GM21526 (cell line): ENCODE results near the gene DERA.
"Not testable (repeated sequence)": the region's sequence is repeated elsewhere in the genome, so short reads cannot be mapped to it uniquely, and the experiment has no call there.

ENCODE experiments used
- ATAC-seq: cut with Tn5 transposase; IDR thresholded peaks from one replicate; pipeline ENCODE4 v1.9.1; 2021; ENCODE audit warnings: moderate library complexity; ENCODE audit not compliant: unreplicated experiment, low FRiP score

Gene DERA

GRCh38 chr12:16057351-16057751, 146.2 kb downstream of the DERA start:
- not testable (repeated sequence) for ATAC-seq

DNA sequence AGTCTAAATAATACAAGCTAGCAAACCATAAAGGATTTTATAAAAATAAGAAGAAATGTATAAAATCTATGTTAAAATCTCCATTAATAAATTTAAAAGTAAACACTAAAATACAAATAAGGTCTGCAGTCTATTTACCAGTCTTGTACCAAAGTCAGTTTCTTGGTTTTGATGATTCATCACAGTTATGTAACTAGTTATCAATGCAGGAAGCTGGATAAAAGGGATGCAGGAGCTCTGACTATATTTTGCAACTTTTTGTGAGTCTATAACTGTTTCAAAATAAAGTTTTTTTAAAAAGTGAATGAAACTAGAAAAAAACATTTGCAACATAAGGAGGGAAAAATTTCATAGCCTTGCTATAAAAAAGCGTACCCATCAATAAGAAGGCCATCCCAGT, 151.5 kb downstream of the DERA start:
- ATAC-seq, result no peak

- no peak for ATAC-seq
These were observed 152.6 kb downstream of the DERA start for GRCh38 chr12:16063726-16064125.

- ATAC-seq, result no peak
These were observed 159.0 kb downstream of the DERA start for GRCh38 chr12:16070113-16070512.

DNA sequence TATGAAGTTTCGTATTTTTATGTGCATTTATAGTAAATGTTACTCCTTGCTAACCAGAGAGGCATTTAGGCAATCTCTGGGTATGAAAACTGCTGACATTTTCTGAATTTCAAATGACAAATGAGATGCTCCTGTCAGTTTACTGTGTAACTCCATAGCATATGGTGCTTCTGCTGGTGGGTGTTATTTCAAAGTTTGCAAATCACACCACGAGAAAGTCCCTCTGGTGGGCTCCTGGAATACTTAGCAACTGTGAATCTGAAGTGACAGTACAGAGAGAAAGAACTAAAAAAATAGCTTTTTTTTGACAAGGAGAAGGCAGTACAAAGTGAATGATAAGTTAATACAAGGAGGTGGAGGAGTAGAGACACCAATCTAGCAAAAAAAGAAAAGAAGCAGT, 161.5 kb downstream of the DERA start:
- no peak for ATAC-seq

- no peak for ATAC-seq
These were observed 163.8 kb downstream of the DERA start for GRCh38 chr12:16074894-16075293.

GRCh38 chr12:16075887-16076286, 164.8 kb downstream of the DERA start:
- no peak for ATAC-seq

DNA sequence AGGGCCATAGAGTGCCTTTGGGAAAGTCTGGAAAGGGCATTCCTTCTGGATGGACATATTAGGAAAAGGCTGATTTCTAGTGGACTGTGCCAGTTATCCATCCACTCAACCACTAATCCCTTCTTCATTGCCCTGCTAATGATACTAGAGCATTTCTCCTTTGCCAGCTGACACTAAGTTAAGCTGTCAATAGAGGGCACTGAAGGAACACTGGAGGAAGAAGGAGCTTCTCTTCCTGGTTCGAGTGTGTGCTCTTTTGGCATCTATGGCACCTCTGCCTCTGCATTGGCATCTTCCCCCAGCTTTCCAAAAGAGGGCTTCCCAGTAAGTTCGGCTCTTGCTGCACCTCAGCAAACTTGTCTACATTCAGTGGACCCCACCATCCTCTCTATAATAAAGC, 165.4 kb downstream of the DERA start:
- ATAC-seq, result no peak

DNA sequence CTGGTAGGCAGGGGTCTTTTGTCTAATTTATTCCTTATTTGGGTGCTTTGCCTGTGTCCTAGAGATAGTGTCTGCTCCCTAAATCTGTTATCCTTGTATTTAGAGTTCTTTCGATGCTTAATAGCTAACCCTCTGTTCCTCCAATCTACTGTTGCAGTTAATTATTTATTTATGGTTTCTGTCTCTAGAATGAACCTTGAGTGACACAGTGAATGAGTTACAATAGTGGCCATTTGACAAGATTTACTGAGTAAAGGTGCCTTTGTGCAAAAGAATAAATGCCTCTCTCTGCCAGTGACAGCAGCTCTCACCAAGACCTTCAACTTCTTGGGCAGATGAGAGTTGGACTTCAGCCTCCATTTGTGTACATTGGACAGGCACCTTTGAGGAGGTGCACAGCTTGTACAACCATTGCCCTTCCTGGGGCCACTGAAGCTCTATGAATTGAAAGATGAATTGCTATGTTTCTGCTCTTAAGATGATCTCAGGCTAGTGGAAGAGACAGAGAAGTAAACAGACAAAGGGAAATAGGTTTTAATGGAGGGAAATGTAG, 165.9 kb downstream of the DERA start:
- ATAC-seq, result no peak

GRCh38 chr12:16086462-16086861, 175.3 kb downstream of the DERA start:
- ATAC-seq, result no peak

- ATAC-seq, result no peak
These were observed 175.8 kb downstream of the DERA start for GRCh38 chr12:16086942-16087341.
